SU-DHL-6 (cell line): ENCODE measurements around the gene NAPB.
"Not testable (repeated sequence)": the region's sequence is repeated elsewhere in the genome, so short reads cannot be mapped to it uniquely, and the experiment has no call there.

ENCODE experiments used
- H2AFZ ChIP-seq: fragments of 200-600 bp; sonication (generic); 2 replicates; pipeline ENCODE4 v1.6.1; 2014; ENCODE audit warnings: low read depth, mild to moderate bottlenecking, moderate library complexity, mixed read lengths, antibody characterized with exemption, low read length; ENCODE audit not compliant: severe bottlenecking
- H3F3A ChIP-seq: fragments of 200-600 bp; shearing (Covaris generic); 2 replicates; pipeline ENCODE4 v1.6.0; 2016; ENCODE audit warnings: antibody characterized with exemption, mild to moderate bottlenecking; ENCODE audit not compliant: insufficient read depth
- H3K27ac ChIP-seq: fragments of 200-600 bp; sonication (generic); 2 replicates; pipeline ENCODE4 v1.5.1; 2016; ENCODE audit warnings: low read depth, mild to moderate bottlenecking, low read length, moderate library complexity, mixed read lengths
- H3K27me3 ChIP-seq: fragments of 200-600 bp; sonication (generic), shearing (Covaris generic); 2 replicates; pipeline ENCODE4 v1.6.0; 2014; ENCODE audit warnings: mild to moderate bottlenecking, low read length
- H3K36me3 ChIP-seq: fragments of 200-600 bp; sonication (generic); 2 replicates; pipeline ENCODE4 v1.6.1; 2014; ENCODE audit warnings: mild to moderate bottlenecking, low read length, mixed read lengths
- H3K4me2 ChIP-seq: fragments of 300-600, 200-600 bp; shearing (Covaris generic), sonication (generic); 2 replicates; pipeline ENCODE4 v1.6.0; 2014; ENCODE audit warnings: low read length, low read depth, mild to moderate bottlenecking; ENCODE audit not compliant: poor library complexity, severe bottlenecking
- H3K4me3 ChIP-seq: fragments of 200-600 bp; sonication (generic); 2 replicates; pipeline ENCODE4 v1.5.1; 2014; ENCODE audit warnings: antibody characterized with exemption, low read length, mild to moderate bottlenecking, mixed read lengths; ENCODE audit not compliant: insufficient read depth, poor library complexity, severe bottlenecking
- H3K79me2 ChIP-seq: fragments of 200-600 bp; sonication (generic); 2 replicates; pipeline ENCODE4 v1.6.1; 2014; ENCODE audit warnings: mild to moderate bottlenecking, low read length, moderate library complexity; ENCODE audit not compliant: insufficient read depth
- H3K9ac ChIP-seq: fragments of 200-600 bp; sonication (generic); 2 replicates; pipeline ENCODE4 v1.7.0; 2014; ENCODE audit warnings: mild to moderate bottlenecking, low read length
- H3K9me2 ChIP-seq: fragments of 200-600 bp; sonication (generic); replicated peaks from 2 replicates; pipeline ENCODE4 v1.6.1; 2014; ENCODE audit warnings: low read length; ENCODE audit not compliant: insufficient read depth
- H3K9me3 ChIP-seq: fragments of 200-600 bp; sonication (generic); 2 replicates; pipeline ENCODE4 v1.6.1; 2014; ENCODE audit warnings: low read length, mixed read lengths; ENCODE audit not compliant: insufficient read depth
- H4K20me1 ChIP-seq: fragments of 200-600 bp; sonication (generic); 2 replicates; pipeline ENCODE4 v1.6.1; 2014; ENCODE audit warnings: low read depth, mild to moderate bottlenecking, antibody characterized with exemption, low read length, moderate library complexity, mixed read lengths
- EZH2phosphoT487 ChIP-seq: fragments of 200-600 bp; sonication (generic), shearing (Covaris generic); conservative IDR thresholded peaks from 2 replicates; pipeline ENCODE4 v1.6.1; 2018; ENCODE audit warnings: mild to moderate bottlenecking, antibody characterized with exemption, low read length, moderate library complexity, mixed read lengths
- TF ChIP-seq, protein P1 (sequence below): fragments of 200-600 bp; sonication (generic); IDR thresholded peaks from one replicate; pipeline ENCODE4 v1.5.1; 2017; ENCODE audit warnings: antibody characterized with exemption, mild to moderate bottlenecking, low read length, moderate library complexity; ENCODE audit not compliant: insufficient read depth, poor library complexity, severe bottlenecking

Gene NAPB

DNA sequence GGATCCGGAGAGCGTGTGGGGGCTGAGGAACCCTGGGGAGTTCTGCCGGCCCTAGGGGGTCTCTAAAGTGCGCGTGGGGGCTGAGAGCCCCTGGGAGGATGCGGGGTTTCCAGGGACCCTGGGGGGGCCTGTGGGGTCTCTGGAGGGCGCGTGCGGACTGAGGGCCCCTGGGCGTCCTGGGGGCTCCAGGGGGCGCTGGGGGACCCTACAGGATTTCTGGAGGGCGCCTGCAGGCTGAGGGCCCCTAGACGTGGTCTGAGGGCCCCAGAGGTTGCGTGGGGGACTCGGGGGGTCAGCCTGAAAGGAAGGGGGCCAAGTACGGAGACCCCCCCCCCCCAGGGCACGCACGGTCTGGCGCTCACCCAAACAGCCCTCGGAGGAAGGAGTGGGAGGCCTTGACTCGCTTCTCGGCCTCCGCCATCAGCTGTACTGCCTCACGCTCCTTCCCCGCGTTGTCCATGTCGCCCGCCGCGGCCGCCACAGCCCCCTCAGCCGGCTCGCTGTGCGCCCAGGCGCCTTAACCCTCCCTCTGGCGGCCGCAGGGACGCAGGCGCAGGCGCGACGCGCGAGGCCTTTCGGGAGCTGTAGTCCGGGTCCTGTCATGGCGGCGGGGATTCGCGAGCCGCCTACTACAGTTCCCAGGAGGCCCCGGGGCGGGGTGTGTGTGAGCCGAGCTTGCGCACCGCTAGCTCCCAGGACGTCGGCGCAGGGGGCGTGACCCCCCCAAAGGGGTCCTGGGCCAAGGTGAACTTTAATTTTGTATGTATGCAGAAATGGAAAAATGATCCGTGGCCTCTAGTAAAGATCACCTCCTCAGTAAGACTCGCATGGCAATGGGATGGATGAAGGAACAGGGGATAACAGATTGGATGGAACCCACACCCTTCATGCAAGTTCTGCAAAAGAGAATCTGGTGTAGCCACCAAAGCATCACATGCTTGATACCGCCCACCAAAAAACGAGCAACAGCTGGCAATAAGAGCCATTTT, at the start of gene NAPB:
NAPB (minus strand) TSS at position 546 of the 989 bp plus-strand sequence; CDS start at position 460, 86 bp downstream.
- Histone ChIP-seq H3K9me2 (no peaks in the 10 kb centered on the region), H2AFZ (peak within 1 kb of the TSS; percentile 89), H3K9ac (peak within 1 kb of the TSS; percentile 99), H3K36me3 (no peaks in the 10 kb centered on the region), H3K4me3 (peak within 1 kb of the TSS; percentile 91), H3K27me3 (no peaks in the 10 kb centered on the region), H4K20me1 (no peaks in the 10 kb centered on the region), H3K9me3 (no peaks in the 10 kb centered on the region), H3K4me2 (peak within 1 kb of the TSS; percentile 80), H3F3A (peaks cover 5% of the 10 kb centered on the region; the same call in 1 of the 2 replicates), H3K79me2 (peaks cover 42% of the 10 kb centered on the region), H3K27ac (peak within 1 kb of the TSS; percentile 44)
- TF ChIP-seq EZH2phosphoT487, result no peak
- TF ChIP-seq, protein P1, sequence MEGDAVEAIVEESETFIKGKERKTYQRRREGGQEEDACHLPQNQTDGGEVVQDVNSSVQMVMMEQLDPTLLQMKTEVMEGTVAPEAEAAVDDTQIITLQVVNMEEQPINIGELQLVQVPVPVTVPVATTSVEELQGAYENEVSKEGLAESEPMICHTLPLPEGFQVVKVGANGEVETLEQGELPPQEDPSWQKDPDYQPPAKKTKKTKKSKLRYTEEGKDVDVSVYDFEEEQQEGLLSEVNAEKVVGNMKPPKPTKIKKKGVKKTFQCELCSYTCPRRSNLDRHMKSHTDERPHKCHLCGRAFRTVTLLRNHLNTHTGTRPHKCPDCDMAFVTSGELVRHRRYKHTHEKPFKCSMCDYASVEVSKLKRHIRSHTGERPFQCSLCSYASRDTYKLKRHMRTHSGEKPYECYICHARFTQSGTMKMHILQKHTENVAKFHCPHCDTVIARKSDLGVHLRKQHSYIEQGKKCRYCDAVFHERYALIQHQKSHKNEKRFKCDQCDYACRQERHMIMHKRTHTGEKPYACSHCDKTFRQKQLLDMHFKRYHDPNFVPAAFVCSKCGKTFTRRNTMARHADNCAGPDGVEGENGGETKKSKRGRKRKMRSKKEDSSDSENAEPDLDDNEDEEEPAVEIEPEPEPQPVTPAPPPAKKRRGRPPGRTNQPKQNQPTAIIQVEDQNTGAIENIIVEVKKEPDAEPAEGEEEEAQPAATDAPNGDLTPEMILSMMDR, result no peak

DNA sequence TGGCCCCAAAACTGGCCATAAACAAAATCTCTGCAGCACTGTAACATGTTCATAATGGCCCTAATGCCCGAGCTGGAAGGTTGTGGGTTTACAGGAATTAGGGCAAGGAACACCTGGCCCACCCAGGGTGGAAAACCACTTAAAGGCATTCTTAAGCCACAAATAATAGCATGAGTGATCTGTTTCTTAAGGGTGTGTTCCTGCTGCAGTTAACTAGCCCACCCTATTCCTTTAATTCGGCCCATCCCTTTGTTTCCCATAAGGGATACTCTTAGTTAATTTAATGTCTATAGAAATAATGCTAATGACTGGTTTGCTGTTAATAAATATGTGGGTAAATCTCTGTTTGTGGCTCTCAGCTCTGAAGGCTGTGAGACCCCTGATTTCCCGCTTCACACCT, 45.7 kb upstream of the NAPB start:
- H3K9me2 ChIP-seq, H3K27ac ChIP-seq, H3K36me3 ChIP-seq, H3K27me3 ChIP-seq, H4K20me1 ChIP-seq, H3K4me3 ChIP-seq, H3K79me2 ChIP-seq, H2AFZ ChIP-seq, H3F3A ChIP-seq, H3K9ac ChIP-seq, H3K4me2 ChIP-seq, H3K9me3 ChIP-seq: not testable (repeated sequence)

DNA sequence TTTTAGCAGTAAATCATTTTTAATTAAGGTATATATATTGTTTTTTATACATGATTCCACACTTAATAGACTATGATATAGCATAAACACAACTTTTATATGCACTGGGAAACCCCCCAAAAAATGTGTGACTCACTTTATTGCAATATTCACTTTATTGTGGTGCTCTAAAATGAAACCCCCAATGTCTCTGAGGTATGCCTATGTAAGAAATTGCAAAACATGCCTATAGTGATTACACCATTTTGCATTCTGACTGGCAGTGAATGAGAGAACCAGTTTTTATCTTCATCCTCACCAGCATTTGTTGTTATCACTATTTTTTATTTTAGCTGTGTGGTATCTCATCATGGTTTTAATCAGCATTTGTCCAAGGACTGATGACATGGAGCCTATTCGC, 39.9 kb upstream of the NAPB start:
- no peak overlapping the region for H3K27ac ChIP-seq
- H3K79me2 ChIP-seq, result no peaks in the 10 kb centered on the region

More for the DNA sequence above, 39.9 kb upstream of the NAPB start:
- H3K4me2 ChIP-seq, result no peak overlapping the region
- no peak overlapping the region for H3K4me3 ChIP-seq
- H3K9me2 ChIP-seq, result no peaks in the 10 kb centered on the region
- TF ChIP-seq, protein P1, result no peak
- TF ChIP-seq EZH2phosphoT487, result no peak
- no peak overlapping the region for H2AFZ ChIP-seq
- no peaks in the 10 kb centered on the region for H4K20me1 ChIP-seq
- no peak overlapping the region for H3K9ac ChIP-seq
- H3K9me3 ChIP-seq, result peaks cover 8% of the 10 kb centered on the region
- H3F3A ChIP-seq, result no peaks in the 10 kb centered on the region
- H3K27me3 ChIP-seq, result no peaks in the 10 kb centered on the region
- no peaks in the 10 kb centered on the region for H3K36me3 ChIP-seq
